Stimulated activated naive CD4-positive, alpha-beta T cell (primary cell): ENCODE results near the gene MCFD2.

ENCODE experiments used
- DNase-seq, 6 experiments: peaks; one replicate each; lab custom pipeline; 2025; lab: John Stamatoyannopoulos, UW

The MCFD2 gene

DNA sequence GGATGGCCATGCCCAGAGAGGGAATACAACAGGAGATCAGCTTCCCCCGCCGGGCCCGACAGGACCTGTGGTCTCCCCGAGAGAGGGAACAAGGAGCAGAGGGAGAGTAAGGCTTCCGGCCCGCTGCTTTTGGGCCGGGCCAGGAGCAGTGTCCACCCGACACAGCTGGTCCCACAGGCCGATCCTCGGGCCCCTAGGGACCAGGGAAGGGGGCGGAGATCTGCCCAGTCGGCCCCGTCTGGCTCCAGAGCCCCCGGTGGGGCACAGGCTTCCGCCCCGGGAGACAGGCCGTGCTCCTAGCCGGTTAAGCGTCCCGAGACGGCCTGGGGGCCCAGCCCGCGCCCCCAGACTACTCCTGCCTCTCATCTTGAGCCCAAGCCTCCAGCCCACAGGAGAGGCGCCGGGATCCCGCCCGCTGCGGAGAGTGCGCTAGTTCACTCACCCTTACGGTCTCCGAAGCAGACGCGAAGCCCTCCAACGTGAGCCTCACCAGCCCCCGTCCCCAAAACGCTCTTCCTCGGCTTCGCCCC is at the start of gene MCFD2:
MCFD2 (minus strand) TSS at position 526 of the 530 bp plus-strand sequence. CDS start 6,635 bp downstream, outside the sequence.
- DNase-seq = peak in 1 of 6 experiments; percentile 25

DNA sequence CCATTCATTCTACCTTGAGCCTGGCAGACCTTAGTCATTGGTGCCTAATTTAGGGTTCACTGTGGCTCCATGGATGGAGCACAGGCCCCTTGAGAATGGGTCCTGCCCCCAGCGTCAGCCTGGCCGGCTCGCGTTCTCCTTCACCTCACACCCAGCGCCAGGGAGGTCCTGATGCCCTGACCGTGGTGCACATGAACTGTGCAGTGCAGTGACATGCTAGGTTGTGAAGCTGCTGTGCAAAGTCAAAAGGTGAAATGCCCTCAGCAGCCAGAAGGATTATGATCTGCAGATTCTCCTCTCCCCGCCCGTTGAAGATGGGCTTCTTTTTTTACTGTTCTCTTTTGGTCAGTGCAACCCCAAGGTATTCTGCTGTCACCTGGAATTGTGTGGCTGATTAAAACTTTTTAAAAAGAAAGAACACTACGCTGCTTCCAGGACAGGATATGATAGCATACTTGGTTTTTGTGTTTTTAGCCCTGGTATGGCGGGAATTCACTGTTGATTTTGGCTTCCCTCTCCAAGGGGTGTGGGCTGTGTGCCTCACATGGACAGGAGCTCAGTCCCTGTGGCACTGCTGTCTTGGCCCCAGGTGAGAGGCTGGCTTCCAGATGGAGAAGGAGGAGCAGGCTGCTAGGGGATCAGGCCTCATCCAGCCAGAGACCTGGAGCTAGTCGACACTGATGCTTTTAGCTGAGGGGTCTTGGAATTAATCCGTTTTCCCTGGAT is 49.4 kb upstream of the MCFD2 start:
- DNase-seq = no peak

DNA sequence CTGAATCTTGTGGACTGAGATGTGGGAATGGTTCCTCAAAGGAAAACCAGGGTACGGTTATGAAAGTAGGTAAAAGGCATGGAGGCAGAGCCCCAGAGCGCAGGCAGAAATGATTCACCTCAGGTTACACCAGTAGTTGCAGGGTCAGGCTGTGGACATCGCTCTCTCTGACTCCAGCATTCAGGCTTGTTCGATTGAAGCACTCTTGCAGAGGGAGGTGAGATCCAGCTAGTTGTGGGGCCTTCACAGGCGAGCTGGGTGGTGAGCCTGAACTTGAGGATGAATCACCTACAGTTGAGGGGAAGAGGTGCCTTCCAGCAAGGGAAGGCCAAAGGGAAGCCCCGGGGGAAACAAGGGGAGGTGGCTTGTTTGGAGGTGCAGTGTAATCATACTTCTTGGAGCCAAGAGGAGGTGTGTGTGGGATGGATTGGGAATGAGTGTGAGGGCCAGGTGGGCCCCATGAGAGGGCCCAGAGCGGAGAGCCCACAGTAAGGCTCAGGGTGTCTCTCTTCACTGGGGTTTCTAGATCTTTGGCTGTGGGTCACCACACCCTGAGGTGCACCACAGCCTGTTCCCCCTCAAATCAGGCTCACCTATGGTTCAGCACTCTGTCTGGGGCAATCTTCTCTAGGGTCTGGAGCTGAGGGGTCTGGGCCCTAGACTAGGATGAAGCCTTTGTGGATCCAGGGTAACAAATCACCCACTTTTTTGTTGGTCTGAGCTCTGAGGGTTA is 48.5 kb upstream of the MCFD2 start:
- DNase-seq = no peak

DNA sequence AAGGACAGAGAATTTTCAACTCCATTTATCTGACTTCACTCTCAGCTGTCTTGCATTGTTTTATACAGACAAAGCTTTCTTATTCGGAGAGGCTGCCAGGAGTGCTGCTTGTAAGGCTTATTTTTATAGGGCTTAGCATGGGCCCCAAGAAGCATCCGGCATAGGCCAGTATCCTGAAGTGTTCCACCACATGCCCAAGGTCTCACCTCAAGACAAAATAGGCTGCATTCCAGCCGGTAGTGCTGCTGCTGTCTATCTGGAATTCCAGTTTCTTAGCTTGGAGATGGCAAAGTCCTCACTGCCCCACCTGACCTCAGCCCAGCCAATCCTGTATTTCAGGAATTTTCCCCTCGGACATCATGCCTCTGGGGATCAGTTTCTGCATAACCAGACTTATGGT is 47.6 kb upstream of the MCFD2 start:
- DNase-seq = no peak

DNA sequence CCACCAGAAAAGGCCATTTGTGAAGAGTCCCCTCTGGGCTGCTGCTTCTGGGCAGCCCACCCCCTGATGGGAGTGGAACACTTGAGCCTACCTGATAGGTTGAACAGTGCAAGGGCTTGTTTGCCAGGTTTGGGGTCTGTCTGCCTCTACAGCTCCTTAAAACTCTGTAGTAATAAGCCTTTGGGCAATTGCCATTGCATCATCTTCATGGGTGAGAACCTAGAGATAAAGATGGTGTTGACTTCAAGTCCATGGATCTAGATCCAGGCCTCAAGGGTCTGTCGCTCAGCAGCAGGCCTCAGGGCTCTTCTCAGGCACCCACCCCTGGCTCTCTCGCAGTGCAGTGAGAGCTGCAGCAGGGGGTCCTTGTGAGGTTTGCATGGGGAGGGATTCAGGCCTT is 47.1 kb upstream of the MCFD2 start:
- no peak for DNase-seq

DNA sequence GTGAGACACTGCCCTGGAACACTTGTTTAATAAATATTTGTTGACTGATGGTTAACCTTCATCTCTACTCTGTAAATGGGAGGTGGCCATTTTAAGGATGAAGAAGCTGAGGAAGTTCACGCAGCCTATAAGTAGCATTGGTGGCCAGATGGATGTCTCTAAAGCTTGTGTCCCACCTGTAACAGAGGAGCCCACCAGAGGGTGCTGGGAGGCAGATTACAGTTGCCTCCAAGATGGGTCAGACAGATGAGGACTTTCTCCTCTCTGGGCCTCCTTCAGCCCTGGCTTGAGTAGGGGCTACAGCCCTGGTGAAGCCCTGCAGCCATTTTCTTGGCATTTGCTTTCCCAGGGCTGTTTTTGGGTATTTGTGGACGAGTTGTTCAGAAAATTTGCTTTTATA is 45.0 kb upstream of the MCFD2 start:
- no peak for DNase-seq

DNA sequence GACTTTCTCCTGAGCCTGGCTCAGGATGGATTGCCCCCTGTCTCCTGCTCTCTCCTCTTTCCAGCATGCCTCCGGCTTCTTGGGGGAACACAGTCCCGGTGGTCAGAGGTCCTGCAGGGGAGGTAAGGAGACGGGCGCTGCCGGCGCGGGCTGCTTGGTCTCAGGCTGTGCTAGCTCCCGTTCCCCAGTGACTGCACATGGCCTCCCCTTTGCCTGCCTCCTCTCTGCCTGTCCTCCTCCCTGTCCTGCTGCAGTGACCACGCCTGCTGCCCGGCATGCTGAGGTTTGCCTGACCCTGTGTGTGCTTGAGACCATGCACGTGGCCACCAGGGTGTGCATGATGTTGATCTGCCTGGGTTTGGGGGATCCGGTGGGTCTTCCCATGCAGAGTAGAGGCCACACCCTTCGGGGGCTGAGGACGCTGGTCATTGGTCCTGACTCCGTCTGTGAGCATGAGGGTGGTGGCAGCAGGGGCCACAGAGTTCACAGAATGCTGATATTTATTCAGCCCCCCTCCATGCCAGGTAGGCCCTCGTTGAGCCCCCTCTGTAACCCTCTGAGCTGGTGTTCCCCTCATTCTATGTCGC is 42.9 kb upstream of the MCFD2 start:
- no peak for DNase-seq

DNA sequence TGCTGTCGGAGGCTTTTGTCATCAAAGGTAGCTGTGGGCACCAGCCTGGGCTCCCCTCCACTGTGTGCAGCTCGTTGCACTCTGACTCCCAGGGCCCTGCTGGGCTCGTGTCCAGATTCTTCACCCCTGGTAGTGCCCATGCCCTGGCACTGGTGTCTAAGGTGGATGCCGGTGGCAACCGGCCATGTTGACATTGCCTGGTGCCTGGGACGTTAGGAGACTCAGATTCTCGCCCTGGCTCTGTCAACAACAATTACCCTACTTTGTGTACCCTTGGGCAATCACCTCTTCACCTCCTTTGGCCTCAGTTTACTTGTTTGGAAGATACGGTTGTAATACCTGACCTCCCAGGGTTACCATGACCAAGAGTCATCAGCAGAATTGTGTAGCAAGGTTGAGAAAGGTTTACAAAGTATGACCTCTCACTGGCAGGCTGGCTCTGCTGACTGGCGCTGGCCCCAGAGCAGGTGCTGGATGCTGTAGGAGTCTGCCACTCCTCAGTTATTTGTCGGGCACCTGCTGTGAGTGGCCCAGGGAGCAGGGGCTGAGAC is 41.5 kb upstream of the MCFD2 start:
- DNase-seq = no peak

DNA sequence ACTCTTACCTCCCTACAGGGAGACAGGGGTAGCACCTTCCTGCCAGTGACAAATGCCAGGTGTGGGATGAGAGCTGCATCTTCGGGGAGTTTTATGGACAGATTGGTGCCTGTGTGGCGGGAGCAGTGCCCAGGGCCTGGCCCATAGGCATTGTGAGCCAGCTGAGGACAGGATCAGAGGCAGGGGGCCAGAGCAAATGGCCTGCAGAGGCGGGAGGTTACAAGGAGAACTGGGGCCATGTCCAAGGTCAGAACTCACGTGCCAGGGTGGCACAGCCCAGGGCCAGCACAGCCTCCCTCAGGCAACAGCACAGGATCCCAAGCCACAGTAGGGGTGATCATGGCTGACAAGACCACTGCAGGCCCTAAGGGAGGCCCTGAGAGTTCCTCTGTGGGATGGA is 40.2 kb upstream of the MCFD2 start:
- DNase-seq = no peak

DNA sequence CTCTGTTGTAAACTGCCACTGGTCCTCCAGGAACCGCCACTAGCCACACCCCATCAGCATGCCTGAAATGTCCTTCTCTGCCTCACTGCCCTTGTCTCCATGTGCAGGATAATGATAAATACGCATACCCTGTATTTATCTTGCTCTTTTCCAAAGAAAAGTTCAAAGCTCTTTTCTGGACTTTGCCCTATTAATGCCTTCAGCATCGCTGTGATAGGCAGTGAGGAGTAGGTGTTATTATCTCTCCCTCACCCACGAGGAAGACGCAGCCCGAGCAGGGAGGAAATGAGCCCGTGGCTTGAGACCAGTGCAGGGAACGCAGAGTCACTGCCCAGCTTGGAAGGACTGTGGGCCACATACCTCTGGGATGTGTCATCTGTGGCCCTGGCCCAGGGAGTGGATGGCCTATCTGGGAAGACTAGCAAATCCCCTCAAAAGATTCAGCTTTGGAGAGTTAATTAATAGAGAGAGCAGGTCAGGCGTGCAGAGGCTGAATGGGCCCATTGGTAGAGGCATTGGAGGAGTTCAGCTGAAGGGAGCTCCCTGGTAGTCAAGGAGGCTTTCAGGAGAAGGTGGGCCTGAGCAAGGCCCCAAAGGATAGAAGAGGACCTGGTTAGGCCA is 39.5 kb upstream of the MCFD2 start:
- DNase-seq = no peak

DNA sequence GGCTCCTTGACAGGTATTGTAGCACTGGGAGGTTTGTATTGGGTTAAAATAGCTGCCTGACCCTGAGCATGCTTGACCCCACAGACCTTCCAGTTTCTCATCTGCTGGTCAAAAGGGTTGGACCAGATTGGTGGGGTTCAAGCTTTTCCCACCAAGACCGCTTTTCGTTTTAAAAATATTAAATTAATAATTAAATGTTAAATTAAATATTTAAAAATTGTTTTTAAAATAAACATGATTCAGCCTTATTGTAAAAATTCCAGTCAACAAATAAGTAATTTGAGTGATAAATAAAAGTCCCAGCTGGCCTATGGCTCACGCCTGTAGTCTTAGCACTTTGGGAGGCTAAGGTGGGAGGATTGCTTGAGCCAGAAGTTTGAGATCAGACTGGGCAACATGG is 36.6 kb upstream of the MCFD2 start:
- DNase-seq = no peak

DNA sequence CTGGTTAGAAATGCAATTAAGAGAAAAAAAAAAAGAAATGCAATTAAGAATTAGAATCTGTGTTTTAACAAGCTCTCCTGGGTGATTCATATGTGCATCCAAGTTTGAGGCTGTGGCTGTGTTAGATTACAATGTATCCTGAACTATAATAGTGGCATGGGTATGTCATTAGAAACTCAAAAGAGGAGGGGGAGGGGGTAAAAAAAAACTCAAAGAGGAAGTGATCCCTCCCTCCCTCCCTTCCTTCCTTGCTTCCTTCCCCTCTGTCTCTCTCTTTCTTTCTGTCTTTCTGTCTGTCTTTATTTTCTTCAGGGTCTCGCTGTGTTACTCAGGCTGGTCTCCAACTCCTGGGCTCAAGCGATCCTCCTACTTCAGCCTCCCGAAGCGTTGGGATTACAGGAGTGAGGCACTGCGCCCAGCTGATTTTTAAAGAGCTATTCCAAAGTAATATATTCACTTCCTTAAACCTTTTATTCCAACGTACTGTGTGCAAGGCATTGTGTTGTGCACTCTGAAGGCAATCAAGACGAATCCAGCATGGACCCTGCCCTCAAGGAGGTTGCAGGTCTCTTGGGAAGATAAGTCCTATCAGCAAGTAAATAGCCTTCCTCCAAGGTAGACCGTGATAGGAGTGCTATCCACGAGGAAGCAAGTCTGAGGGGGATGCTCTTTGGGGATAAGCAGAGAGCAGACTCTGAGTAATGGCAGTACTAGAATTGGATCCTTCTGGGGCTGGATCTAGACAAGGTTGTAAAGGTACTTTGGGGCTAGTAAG is 35.9 kb upstream of the MCFD2 start:
- no peak for DNase-seq

DNA sequence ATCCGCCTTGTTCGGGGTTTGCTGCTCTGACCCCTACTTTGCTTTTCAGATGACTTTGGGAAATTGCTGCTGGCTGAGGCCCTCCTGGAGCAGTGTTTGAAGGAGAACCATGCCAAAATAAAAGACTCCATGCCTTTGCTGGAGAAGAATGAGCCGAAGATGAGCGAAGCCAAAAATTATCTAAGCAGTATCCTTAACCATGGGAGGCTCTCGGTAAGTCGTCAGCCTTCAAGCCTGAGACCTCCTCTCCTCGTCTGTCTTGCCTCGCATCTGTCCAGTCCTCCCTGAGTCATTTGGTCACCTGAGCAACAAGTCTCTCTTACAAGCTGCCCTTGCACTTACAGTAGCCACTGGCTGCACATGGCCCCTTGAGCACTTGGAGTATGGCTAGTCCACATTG is 34.7 kb upstream of the MCFD2 start:
- no peak for DNase-seq

DNA sequence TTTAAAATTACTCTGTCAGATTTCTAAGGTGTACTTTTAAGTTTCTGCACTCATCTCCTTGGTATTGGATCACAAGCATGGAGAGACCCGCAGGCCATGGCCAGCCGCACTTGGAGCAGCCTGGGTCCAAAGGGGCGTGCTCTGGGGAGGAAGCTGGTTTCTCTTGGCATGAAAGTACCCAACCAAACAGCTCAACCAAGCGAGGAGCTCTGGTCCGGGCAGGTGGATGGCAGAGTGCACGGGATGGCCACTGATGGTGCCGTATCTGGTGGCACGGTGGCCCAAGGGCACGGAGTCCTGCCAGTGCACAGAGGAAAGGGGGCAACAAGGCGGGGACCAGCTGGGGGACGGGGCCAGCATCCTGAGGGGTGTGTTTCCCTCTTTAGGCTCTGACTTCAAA is 32.2 kb upstream of the MCFD2 start:
- DNase-seq = no peak

DNA sequence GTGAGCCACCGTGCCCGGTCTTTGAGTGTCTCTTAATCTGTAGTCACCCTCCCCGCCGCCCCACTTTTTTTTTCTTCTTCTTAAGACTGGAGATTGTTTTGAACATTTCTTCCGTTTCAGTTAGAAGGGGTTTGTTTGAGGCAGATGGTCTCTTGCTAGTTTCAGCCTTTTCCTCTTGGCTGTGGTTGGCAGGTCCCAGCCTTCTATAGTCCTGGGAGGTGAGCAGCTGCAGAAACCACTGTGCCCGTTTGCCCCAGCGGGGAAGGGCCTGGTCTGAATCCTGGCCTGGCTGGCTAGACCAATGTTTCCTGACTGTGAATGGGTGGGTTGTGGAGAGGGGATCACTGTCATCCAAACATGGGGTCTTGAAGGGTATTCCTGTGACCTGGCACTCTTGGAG is 30.1 kb upstream of the MCFD2 start:
- no peak for DNase-seq

DNA sequence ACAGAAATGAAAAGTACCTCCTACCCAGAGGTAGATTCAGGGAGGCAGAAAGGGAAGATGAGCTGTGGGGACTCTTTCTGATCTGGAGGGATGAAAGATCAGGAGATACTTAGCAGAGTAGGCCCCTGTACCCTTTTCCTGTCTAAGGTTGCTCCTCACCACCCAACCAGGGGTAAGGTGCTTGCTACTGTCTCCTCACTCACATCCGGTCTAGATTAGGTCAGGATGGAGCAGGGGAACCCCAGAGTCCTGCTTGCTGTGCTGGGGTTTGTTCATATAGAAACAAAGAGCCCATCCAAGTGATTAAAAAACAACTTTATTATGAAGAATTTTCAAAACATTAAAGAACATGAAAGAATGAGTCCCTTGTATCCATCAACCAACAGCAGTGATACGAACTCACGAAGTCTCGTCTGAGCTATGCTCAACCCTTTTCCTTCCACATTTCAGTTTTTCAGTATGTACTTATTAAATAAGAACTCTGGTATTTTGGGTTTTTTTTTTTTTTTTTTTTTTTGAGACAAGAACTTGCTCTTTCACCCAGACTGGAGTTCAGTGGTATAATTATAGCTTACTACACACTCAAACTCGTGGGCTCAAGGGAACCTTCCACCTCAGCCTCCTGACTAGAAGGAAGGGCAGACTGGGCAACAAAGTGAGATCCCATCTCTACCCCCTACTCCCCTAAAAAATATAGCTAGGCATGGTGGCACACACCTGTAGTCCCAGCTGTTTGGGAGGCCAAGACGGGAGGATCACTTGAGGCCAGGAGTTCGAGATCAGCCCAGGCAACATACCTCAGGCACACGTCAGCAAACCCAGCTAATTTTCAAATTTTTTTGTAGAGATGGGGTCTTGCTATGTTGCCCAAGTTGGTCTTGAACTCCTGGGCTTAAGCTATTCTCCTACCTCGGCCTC is 28.5 kb upstream of the MCFD2 start:
- DNase-seq = peak; percentile 33 to 62 (median 54)

DNA sequence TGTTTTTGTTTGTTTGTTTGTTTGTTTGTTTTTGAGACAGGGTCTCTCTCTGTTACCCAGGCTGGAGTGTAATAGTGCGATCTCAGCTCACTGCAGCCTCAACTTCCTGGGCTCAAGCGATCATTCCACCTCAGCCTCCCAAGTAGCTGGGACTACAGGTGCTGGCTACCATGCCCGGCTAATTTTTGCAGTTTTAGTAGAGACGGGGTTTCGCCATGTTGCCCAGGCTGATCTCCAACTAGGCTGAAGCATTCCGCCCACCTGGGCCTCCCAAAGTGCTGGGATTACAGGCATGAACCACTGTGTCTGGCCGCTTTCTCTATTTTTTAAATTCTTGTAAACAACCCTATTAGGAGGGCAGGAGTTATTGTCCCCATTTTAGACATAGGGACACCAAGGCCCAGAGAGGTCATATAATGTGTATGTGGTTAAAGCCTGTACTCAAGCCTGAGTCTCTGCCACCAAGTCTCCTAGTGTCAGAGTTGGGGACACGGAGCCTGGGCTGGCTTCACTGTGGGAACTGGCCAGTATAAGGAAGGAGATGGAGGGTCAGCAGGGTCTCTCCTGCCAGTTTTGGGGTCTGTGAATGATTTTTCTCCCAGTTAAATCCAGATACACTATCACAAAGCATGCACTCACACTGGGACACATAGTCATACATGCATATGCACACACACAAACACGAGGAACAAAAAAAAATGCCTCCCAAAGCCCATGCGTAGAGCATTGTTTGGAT is 27.5 kb upstream of the MCFD2 start:
- no peak for DNase-seq

DNA sequence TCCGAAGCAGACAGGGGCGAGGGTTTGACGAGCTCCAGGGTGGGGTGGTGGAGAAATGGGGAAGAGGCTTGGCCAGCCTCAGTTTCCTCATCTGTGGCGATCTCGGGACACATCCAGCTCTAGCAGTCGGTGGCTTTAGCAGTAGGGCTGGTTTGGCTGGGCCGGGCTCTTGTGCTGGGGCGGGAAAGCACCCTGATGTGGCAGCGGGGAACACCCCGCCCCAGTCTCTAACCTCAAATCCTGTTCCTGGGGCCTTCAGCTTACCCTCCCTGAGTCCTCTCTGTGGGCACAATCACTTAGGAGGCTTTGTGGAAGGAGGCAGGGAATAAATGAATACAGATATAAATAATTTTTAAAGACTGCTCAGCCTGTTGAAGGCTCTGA is 26.5 kb upstream of the MCFD2 start:
- DNase-seq = peak; percentile 49 to 65 (median 62)

DNA sequence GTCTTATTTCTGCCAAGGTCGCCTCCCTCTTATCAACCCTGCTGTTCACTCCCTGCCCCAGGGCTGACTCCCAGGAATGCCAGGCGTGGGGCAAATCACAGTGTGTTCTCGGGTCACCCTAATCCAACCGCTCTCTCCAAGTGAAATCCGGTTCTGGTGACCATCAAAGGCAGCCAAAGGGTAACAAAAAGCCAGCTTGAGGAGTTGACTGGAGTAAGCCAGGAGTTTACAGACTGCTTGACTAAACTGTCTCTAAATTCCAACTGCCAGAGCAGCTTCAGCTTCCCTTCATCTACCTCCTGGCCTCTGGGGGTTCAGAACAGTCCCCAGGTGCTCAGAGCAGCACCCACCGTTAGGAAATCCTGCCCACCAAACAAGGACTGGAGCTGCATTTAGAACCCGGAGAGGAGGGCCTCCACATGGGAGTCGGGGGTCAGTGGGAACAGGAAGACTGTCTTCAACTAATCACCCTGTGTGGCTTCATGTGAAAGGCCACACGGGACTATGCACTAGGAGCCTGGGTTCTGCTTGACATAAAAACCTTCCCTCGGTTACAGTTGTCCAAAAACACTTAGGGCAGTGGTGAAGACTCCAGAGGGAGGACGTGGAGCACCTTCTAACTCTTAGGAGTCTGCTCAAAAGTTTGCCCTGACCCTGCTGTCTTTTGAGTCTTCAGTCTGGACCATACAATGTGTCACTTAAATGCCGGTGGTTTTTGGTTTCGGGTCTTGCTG is 24.2 kb upstream of the MCFD2 start:
- peak in 1 of 6 experiments; percentile 37 for DNase-seq
